ENCODE data around the gene WIF1.

The WIF1 gene

DNA sequence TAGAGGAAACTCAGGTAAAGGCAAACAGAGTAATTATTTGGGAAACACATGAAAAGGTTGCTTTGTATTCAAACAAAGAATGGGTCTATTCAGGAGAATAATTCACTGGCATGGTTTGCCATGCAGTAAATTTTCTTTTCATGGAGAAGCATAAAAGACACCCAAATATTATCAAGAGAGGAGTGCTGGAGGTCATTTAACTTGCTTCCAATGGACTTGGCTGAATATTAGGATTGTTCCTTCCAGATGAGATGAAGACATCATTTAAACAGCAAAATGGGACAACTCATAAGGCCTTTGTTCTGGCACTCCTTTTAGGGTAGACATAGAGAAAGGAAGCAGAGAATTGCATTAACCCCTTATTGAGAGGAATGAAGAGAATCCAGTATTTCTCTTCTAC lies 38.7 kb downstream of the WIF1 start:
- H3K9ac ChIP-seq (ENCODE audit: low read length), result no peak overlapping the region
- no peak overlapping the region for H3K4me3 ChIP-seq (ENCODE audit: low read length)
- H3K9me3 ChIP-seq (ENCODE audit: control insufficient read depth, low read depth, low read length), result no peaks in the 10 kb centered on the region
- no peak overlapping the region for H3K27ac ChIP-seq (ENCODE audit: low read length)
- peaks cover 17% of the 10 kb centered on the region for H3K4me1 ChIP-seq (ENCODE audit: control insufficient read depth, low read depth, low read length)
- no peaks in the 10 kb centered on the region for H3K36me3 ChIP-seq (ENCODE audit: control insufficient read depth, low read depth, low read length)
- H3K27me3 ChIP-seq (ENCODE audit: control insufficient read depth, insufficient read depth, low read length), result no peaks in the 10 kb centered on the region

GRCh38 chr12:65081496-65081895 lies 39.6 kb downstream of the WIF1 start:
- peaks cover 17% of the 10 kb centered on the region for H3K4me1 ChIP-seq (ENCODE audit: control insufficient read depth, low read depth, low read length)
- no peaks in the 10 kb centered on the region for H3K9me3 ChIP-seq (ENCODE audit: control insufficient read depth, low read depth, low read length)
- no peak overlapping the region for H3K4me3 ChIP-seq (ENCODE audit: low read length)
- H3K27me3 ChIP-seq (ENCODE audit: control insufficient read depth, insufficient read depth, low read length), result no peaks in the 10 kb centered on the region
- H3K9ac ChIP-seq (ENCODE audit: low read length), result no peak overlapping the region
- no peaks in the 10 kb centered on the region for H3K36me3 ChIP-seq (ENCODE audit: control insufficient read depth, low read depth, low read length)
- H3K27ac ChIP-seq (ENCODE audit: low read length), result no peak overlapping the region

DNA sequence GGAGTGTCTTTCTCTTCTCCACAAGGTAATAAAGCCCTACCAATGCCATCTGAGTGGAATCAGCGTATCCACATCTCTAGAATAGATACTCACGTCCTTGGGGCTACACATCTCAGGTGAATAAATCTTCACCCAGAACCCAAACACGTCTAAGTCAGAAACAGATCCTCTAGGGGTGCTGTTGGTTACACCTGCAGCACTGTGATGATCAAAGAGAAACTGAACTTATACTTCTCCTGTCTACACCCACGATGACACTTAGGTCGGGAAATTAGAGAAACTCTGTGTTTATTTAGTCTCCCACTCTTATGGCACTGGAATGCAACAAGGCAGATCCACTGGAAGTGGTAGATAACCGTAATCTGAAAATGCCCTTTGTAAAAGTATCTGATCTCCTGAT lies 46.2 kb downstream of the WIF1 start:
- Histone ChIP-seq H3K4me3 (ENCODE audit: low read length) (no peak overlapping the region), H3K9ac (ENCODE audit: low read length) (no peak overlapping the region), H3K27ac (ENCODE audit: low read length) (no peak overlapping the region), H3K27me3 (ENCODE audit: control insufficient read depth, insufficient read depth, low read length) (no peaks in the 10 kb centered on the region), H3K9me3 (ENCODE audit: control insufficient read depth, low read depth, low read length) (no peaks in the 10 kb centered on the region), H3K36me3 (ENCODE audit: control insufficient read depth, low read depth, low read length) (no peaks in the 10 kb centered on the region), H3K4me1 (ENCODE audit: control insufficient read depth, low read depth, low read length) (no peaks in the 10 kb centered on the region)

GRCh38 chr12:65069336-65069735 lies 51.8 kb downstream of the WIF1 start:
- H3K36me3 ChIP-seq (ENCODE audit: control insufficient read depth, low read depth, low read length), result no peaks in the 10 kb centered on the region
- no peaks in the 10 kb centered on the region for H3K9me3 ChIP-seq (ENCODE audit: control insufficient read depth, low read depth, low read length)
- H3K4me3 ChIP-seq (ENCODE audit: low read length), result no peak overlapping the region
- H3K27me3 ChIP-seq (ENCODE audit: control insufficient read depth, insufficient read depth, low read length), result no peaks in the 10 kb centered on the region
- no peak overlapping the region for H3K9ac ChIP-seq (ENCODE audit: low read length)
- H3K4me1 ChIP-seq (ENCODE audit: control insufficient read depth, low read depth, low read length), result no peaks in the 10 kb centered on the region
- no peak overlapping the region for H3K27ac ChIP-seq (ENCODE audit: low read length)

DNA sequence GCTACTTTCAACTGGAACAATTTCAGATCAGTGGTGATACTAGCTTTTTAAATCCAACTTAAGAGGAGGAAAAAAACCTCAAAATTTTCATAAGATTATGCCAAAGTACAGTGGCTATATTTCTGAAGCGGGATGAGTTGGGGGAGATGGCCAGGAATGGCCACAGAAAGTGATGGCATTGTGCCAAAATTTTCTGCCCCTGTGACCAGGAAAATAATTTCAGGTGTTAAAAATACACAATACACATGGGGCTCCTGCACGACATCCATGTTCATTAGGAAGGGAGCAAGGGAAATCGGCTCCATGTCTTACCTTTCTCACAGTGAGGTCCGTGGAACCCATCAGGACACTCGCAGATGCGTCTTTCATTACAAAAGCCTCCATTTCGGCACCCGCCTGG lies 53.7 kb downstream of the WIF1 start:
- Histone ChIP-seq H3K36me3 (ENCODE audit: control insufficient read depth, low read depth, low read length) (no peaks in the 10 kb centered on the region), H3K9me3 (ENCODE audit: control insufficient read depth, low read depth, low read length) (no peaks in the 10 kb centered on the region), H3K27ac (ENCODE audit: low read length) (no peak overlapping the region), H3K27me3 (ENCODE audit: control insufficient read depth, insufficient read depth, low read length) (no peaks in the 10 kb centered on the region), H3K9ac (ENCODE audit: low read length) (no peak overlapping the region), H3K4me1 (ENCODE audit: control insufficient read depth, low read depth, low read length) (no peaks in the 10 kb centered on the region), H3K4me3 (ENCODE audit: low read length) (no peak overlapping the region)

DNA sequence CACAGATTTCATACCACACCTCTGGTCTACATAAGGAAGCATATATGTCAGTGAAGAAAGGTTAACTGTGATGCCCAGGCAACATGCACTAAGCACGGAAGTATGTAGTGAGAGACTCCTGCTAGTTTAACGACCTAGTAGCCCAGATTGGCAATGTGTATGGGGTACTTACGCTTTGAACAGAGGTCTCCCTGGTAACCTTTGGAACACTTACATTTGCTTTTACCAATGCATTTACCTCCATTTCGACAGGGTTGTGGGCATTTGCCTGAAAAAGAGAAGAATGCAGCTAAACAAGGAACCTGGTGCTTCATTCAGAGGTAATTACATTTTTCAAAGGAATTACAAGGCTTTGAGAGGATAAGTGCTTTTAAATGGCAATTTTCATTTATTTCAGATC lies 65.2 kb downstream of the WIF1 start:
- Histone ChIP-seq H3K4me3 (ENCODE audit: low read length) (no peak overlapping the region), H3K36me3 (ENCODE audit: control insufficient read depth, low read depth, low read length) (no peaks in the 10 kb centered on the region), H3K4me1 (ENCODE audit: control insufficient read depth, low read depth, low read length) (peaks cover 14% of the 10 kb centered on the region), H3K9me3 (ENCODE audit: control insufficient read depth, low read depth, low read length) (no peaks in the 10 kb centered on the region), H3K9ac (ENCODE audit: low read length) (no peak overlapping the region), H3K27me3 (ENCODE audit: control insufficient read depth, insufficient read depth, low read length) (no peaks in the 10 kb centered on the region), H3K27ac (ENCODE audit: low read length) (peak overlapping the region; percentile 27)

GRCh38 chr12:65051218-65051617 lies 69.9 kb downstream of the WIF1 start:
- Histone ChIP-seq H3K4me3 (ENCODE audit: low read length) (no peak overlapping the region), H3K4me1 (ENCODE audit: control insufficient read depth, low read depth, low read length) (peaks cover 14% of the 10 kb centered on the region)

GRCh38 chr12:65045269-65045668 lies 75.8 kb downstream of the WIF1 start:
- Histone ChIP-seq H3K27me3 (ENCODE audit: control insufficient read depth, insufficient read depth, low read length) (no peaks in the 10 kb centered on the region), H3K36me3 (ENCODE audit: control insufficient read depth, low read depth, low read length) (no peaks in the 10 kb centered on the region), H3K4me3 (ENCODE audit: low read length) (no peak overlapping the region), H3K9me3 (ENCODE audit: control insufficient read depth, low read depth, low read length) (no peaks in the 10 kb centered on the region), H3K27ac (ENCODE audit: low read length) (no peak overlapping the region), H3K4me1 (ENCODE audit: control insufficient read depth, low read depth, low read length) (no peaks in the 10 kb centered on the region), H3K9ac (ENCODE audit: low read length) (no peak overlapping the region)

More at GRCh38 chr12:65051218-65051617, 69.9 kb downstream of the WIF1 start:
- Histone ChIP-seq H3K27me3 (ENCODE audit: control insufficient read depth, insufficient read depth, low read length) (no peaks in the 10 kb centered on the region), H3K9me3 (ENCODE audit: control insufficient read depth, low read depth, low read length) (no peaks in the 10 kb centered on the region), H3K9ac (ENCODE audit: low read length) (no peak overlapping the region), H3K27ac (ENCODE audit: low read length) (no peak overlapping the region), H3K36me3 (ENCODE audit: control insufficient read depth, low read depth, low read length) (no peaks in the 10 kb centered on the region)

- Histone ChIP-seq H3K36me3 (ENCODE audit: control insufficient read depth, low read depth, low read length) (no peaks in the 10 kb centered on the region), H3K27me3 (ENCODE audit: control insufficient read depth, insufficient read depth, low read length) (no peaks in the 10 kb centered on the region), H3K27ac (ENCODE audit: low read length) (no peak overlapping the region), H3K4me1 (ENCODE audit: control insufficient read depth, low read depth, low read length) (no peaks in the 10 kb centered on the region), H3K9ac (ENCODE audit: low read length) (no peak overlapping the region), H3K9me3 (ENCODE audit: control insufficient read depth, low read depth, low read length) (peaks cover 8% of the 10 kb centered on the region), H3K4me3 (ENCODE audit: low read length) (no peak overlapping the region)
Observed at GRCh38 chr12:65039301-65039700, 81.8 kb downstream of the WIF1 start.

GRCh38 chr12:65025136-65025535 lies 96.0 kb downstream of the WIF1 start:
- Histone ChIP-seq H3K36me3 (ENCODE audit: control insufficient read depth, low read depth, low read length) (no peaks in the 10 kb centered on the region), H3K27me3 (ENCODE audit: control insufficient read depth, insufficient read depth, low read length) (no peaks in the 10 kb centered on the region), H3K9ac (ENCODE audit: low read length) (no peak overlapping the region), H3K9me3 (ENCODE audit: control insufficient read depth, low read depth, low read length) (no peaks in the 10 kb centered on the region), H3K27ac (ENCODE audit: low read length) (no peak overlapping the region), H3K4me1 (ENCODE audit: control insufficient read depth, low read depth, low read length) (peaks cover 19% of the 10 kb centered on the region), H3K4me3 (ENCODE audit: low read length) (no peak overlapping the region)

DNA sequence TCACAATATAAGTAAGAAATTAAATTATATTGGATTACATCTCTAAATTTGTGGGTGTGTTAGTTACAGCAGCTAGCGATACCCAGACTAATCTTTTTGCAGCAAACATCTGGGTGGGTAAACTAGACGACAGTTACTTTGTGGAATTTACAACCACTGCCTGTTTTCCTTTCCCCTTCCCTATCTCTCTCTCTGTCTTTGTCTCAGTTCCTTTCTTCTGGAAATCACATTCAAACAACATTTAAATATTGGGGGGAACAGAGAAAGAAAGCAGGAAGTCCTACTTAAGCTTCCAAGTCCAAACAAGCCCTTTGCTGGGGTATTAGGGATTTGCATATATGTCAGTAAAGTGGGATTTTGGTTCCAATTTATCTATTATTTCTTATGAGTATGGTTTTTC lies 97.6 kb downstream of the WIF1 start:
- H3K9me3 ChIP-seq (ENCODE audit: control insufficient read depth, low read depth, low read length), result no peaks in the 10 kb centered on the region
- H3K4me3 ChIP-seq (ENCODE audit: low read length), result no peak overlapping the region
- H3K27me3 ChIP-seq (ENCODE audit: control insufficient read depth, insufficient read depth, low read length), result no peaks in the 10 kb centered on the region
- H3K27ac ChIP-seq (ENCODE audit: low read length), result no peak overlapping the region
- peaks cover 19% of the 10 kb centered on the region for H3K4me1 ChIP-seq (ENCODE audit: control insufficient read depth, low read depth, low read length)
- H3K36me3 ChIP-seq (ENCODE audit: control insufficient read depth, low read depth, low read length), result no peaks in the 10 kb centered on the region
- no peak overlapping the region for H3K9ac ChIP-seq (ENCODE audit: low read length)

- H3K27ac ChIP-seq (ENCODE audit: low read length), result no peak overlapping the region
- no peaks in the 10 kb centered on the region for H3K36me3 ChIP-seq (ENCODE audit: control insufficient read depth, low read depth, low read length)
- H3K27me3 ChIP-seq (ENCODE audit: control insufficient read depth, insufficient read depth, low read length), result no peaks in the 10 kb centered on the region
- no peak overlapping the region for H3K4me3 ChIP-seq (ENCODE audit: low read length)
- no peak overlapping the region for H3K9ac ChIP-seq (ENCODE audit: low read length)
- H3K4me1 ChIP-seq (ENCODE audit: control insufficient read depth, low read depth, low read length), result peaks cover 19% of the 10 kb centered on the region
- no peaks in the 10 kb centered on the region for H3K9me3 ChIP-seq (ENCODE audit: control insufficient read depth, low read depth, low read length)
Observed at GRCh38 chr12:65022960-65023359, 98.1 kb downstream of the WIF1 start.

Measured in iPS-18a (cell line).